ENCODE data around the gene CDC14A. TPM values are rescaled to one million over a fixed set of nuclear protein-coding genes. Genes with fewer than 3 reads are reported as not detected.

Gene CDC14A
- total RNA-seq, 2 donors from 2014 or later, result 9.6 to 16.8 TPM

DNA sequence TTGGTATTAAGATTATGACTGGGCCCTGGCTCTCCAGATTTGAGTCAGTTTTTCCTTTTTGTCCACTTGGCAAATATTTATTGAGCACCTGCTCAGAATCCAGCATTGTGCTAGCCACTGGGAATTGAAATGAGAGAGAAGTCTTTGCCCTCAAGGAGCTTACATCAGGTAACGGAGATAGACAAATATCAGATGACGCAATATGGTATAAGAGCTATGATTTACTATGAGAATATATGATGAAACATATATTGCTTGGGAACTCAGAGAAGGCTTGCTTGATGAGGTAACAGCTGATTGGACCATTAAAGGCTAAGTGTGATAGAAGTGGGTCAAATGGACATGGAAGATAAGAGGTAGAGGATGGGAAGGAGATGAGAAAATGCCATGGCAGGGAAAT, 144.6 kb downstream of the CDC14A start:
- DNase-seq, result no peak
- no peak overlapping the region for H3K4me3 ChIP-seq
- intact Hi-C loops (cut with DNase I), result no loop called here
- no peak overlapping the region for H3K9ac ChIP-seq (ENCODE audit: low read depth in 2 of 2, low read length in 2 of 2)
- TF ChIP-seq, protein P1, sequence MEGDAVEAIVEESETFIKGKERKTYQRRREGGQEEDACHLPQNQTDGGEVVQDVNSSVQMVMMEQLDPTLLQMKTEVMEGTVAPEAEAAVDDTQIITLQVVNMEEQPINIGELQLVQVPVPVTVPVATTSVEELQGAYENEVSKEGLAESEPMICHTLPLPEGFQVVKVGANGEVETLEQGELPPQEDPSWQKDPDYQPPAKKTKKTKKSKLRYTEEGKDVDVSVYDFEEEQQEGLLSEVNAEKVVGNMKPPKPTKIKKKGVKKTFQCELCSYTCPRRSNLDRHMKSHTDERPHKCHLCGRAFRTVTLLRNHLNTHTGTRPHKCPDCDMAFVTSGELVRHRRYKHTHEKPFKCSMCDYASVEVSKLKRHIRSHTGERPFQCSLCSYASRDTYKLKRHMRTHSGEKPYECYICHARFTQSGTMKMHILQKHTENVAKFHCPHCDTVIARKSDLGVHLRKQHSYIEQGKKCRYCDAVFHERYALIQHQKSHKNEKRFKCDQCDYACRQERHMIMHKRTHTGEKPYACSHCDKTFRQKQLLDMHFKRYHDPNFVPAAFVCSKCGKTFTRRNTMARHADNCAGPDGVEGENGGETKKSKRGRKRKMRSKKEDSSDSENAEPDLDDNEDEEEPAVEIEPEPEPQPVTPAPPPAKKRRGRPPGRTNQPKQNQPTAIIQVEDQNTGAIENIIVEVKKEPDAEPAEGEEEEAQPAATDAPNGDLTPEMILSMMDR (IDR thresholded peaks at IDR 0.05), result no peak
- no peak overlapping the region for H3K27ac ChIP-seq
- H3K27me3 ChIP-seq, result no peaks in the 10 kb centered on the region
- no peaks in the 10 kb centered on the region for H3K36me3 ChIP-seq
- no peaks in the 10 kb centered on the region for H3K9me3 ChIP-seq
- H3K4me1 ChIP-seq, result no peaks in the 10 kb centered on the region

DNA sequence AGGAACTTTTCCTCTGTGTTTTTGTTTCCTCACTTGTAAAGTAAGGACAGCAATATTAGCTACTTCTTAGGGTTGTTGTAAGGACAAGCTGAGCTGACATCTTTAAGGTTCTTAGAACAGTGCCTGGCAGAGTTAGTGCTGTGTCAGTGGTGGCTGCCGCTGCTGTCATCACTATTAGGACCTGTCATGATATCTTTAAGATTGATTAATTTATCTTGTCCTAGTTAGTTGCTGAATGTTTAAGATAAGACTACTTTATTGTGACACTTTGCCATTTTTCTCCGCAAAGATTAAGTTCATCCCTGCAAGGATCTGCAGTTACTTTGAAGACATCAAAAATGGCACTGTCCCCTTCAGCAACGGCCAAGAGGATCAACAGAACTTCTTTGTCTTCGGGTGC, 145.5 kb downstream of the CDC14A start:
- no peak for DNase-seq
- Histone ChIP-seq H3K27ac (no peak overlapping the region), H3K4me1 (no peaks in the 10 kb centered on the region), H3K4me3 (no peak overlapping the region), H3K36me3 (no peaks in the 10 kb centered on the region), H3K9me3 (no peaks in the 10 kb centered on the region), H3K27me3 (no peaks in the 10 kb centered on the region), H3K9ac (ENCODE audit: low read depth in 2 of 2, low read length in 2 of 2) (no peak overlapping the region)
- TF ChIP-seq, protein P1 (IDR thresholded peaks at IDR 0.05), result no peak
- intact Hi-C loops (cut with DNase I), result no loop called here

DNA sequence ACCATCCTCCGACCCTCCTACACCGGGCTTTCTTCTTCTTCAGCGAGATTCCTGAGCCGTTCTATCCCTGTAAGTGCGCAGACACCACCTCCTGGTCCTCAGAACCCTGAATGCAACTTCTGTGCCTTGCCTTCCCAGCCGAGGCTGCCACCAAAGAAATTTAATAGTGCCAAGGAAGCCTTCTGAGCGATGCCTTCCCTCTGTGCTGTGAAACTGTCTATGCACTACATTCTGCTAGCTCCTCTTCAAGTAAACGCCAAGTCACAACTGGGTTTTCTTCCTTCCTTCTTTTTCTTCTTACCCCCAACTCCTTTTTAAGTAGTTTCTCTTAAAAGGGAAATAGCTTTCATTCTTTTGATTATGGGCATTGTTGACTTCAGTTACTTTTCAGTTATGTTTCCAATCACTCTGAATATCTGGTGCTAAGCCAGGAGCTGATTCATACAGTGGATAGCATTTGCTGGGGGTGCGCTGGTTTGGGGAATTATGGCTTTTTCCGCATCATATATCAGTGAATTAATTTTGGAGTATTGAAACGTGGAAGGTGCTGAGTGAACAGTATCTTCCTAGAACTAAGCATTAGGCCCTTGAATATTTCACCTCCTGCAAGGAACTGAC, 147.0 kb downstream of the CDC14A start:
- no peaks in the 10 kb centered on the region for H3K9me3 ChIP-seq
- H3K4me3 ChIP-seq, result no peak overlapping the region
- no peak for DNase-seq
- no peaks in the 10 kb centered on the region for H3K36me3 ChIP-seq
- no peaks in the 10 kb centered on the region for H3K4me1 ChIP-seq
- no peak overlapping the region for H3K27ac ChIP-seq
- H3K9ac ChIP-seq (ENCODE audit: low read depth in 2 of 2, low read length in 2 of 2), result no peak overlapping the region
- no peaks in the 10 kb centered on the region for H3K27me3 ChIP-seq
- intact Hi-C loops (cut with DNase I), result no loop called here
- TF ChIP-seq, protein P1 (IDR thresholded peaks at IDR 0.05), result no peak

DNA sequence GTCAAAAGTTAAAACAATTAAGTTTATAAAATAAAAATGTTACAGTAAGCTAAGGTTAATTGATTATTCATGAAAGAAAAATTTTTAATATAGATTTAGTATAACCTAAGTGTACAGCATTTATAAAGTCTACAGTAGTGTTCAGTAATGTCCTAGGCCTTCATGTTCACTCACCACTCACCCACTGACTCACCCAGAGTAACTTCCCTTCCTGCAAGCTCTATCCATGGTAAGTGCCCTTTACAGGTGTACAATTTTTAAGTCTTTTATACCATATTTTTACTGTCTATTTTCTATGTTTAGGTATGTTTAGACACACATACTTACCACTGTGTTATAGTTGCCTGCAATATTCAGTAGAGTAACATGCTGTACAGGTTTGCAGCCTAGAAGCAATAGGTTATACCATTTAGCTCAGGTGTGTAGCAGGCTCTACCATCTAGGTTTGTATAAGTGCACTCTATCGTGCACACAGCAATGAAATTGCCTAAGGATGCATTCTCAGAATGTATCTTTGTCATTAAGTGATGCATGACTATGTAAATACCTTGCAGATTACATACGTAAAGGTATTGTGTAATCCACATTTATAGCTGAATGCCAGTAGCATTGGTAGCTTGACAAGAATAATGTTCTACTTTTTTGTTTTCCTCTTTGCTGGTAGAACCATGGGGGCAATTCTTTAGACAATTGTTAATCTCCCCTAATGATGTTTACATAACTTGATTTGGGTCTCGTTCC, 149.9 kb downstream of the CDC14A start:
- Histone ChIP-seq H3K36me3 (no peaks in the 10 kb centered on the region), H3K9me3 (no peaks in the 10 kb centered on the region)
- intact Hi-C loops (cut with DNase I), result no loop called here

DNA sequence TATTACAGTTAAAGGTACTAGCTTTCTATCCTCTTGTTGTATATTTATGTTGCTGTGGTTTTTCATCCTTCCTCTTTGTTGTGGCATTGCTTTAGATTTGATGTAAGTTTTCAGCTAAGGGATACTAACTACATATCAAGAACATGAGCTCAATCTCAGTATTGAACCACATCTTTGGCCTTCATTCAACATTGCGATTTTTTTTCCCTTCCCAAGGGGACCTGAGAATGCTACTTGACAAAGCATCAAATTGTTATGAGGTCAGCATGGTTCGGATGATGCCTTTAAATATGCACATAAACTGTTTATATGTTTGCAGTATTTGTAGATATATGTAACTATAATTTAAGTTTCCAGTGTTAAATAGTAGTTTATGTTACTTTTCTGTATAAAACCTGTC, 153.9 kb downstream of the CDC14A start:
- no peaks in the 10 kb centered on the region for H3K9me3 ChIP-seq
- no peaks in the 10 kb centered on the region for H3K4me1 ChIP-seq
- no peaks in the 10 kb centered on the region for H3K27me3 ChIP-seq
- TF ChIP-seq, protein P1 (IDR thresholded peaks at IDR 0.05), result no peak
- no peak for DNase-seq
- no peaks in the 10 kb centered on the region for H3K36me3 ChIP-seq
- no peak overlapping the region for H3K27ac ChIP-seq
- H3K4me3 ChIP-seq, result no peak overlapping the region
- intact Hi-C loops (cut with DNase I), result no loop called here
- H3K9ac ChIP-seq (ENCODE audit: low read depth in 2 of 2, low read length in 2 of 2), result no peak overlapping the region

More for the DNA sequence above, 149.9 kb downstream of the CDC14A start:
- Histone ChIP-seq H3K4me1 (no peaks in the 10 kb centered on the region), H3K27me3 (no peaks in the 10 kb centered on the region), H3K27ac (no peak overlapping the region), H3K4me3 (no peak overlapping the region), H3K9ac (ENCODE audit: low read depth in 2 of 2, low read length in 2 of 2) (no peak overlapping the region)
- DNase-seq, result no peak
- TF ChIP-seq, protein P1 (IDR thresholded peaks at IDR 0.05), result no peak

All from colonic mucosa (tissue), 4 donors.